ENCODE measurements around the gene DEPDC5.
"Not testable (repeated sequence)": the region's sequence is repeated elsewhere in the genome, so short reads cannot be mapped to it uniquely, and the experiment has no call there.

The DEPDC5 gene

GRCh38 chr22:31749636-31750364 is 4.0 kb upstream of the DEPDC5 start, which contains the start of gene PRR14L:
Gene PRR14L, minus strand, starts transcription at chr22:31750132. Its CDS starts 11,272 bp downstream, at chr22:31738860.
- peak; percentile 93 for DNase-seq (ENCODE audit: low spot score)

- no peak for DNase-seq (ENCODE audit: low spot score)
These were observed 3.2 kb upstream of the DEPDC5 start for GRCh38 chr22:31750365-31751284.

GRCh38 chr22:31752096-31752847 is 1.5 kb upstream of the DEPDC5 start:
- no peak for DNase-seq (ENCODE audit: low spot score)

GRCh38 chr22:31753005-31753633 is 700 bp upstream of the DEPDC5 start:
- peak; percentile 56 for DNase-seq (ENCODE audit: low spot score)

- no peak for DNase-seq (ENCODE audit: low spot score)
These were observed 994 bp downstream of the DEPDC5 start for GRCh38 chr22:31754813-31755212.

GRCh38 chr22:31757265-31757664 is 3.4 kb downstream of the DEPDC5 start:
- no peak for DNase-seq (ENCODE audit: low spot score)

- not testable (repeated sequence) for DNase-seq (ENCODE audit: low spot score)
These were observed 5.0 kb downstream of the DEPDC5 start for GRCh38 chr22:31758860-31759259.

- DNase-seq (ENCODE audit: low spot score), result no peak
These were observed 11.0 kb downstream of the DEPDC5 start for GRCh38 chr22:31764785-31765184.

GRCh38 chr22:31768422-31769059 is 14.7 kb downstream of the DEPDC5 start:
- DNase-seq (ENCODE audit: low spot score), result no peak

- no peak for DNase-seq (ENCODE audit: low spot score)
These were observed 19.6 kb downstream of the DEPDC5 start for GRCh38 chr22:31773416-31773815.

- DNase-seq (ENCODE audit: low spot score), result no peak
These were observed 22.4 kb downstream of the DEPDC5 start for GRCh38 chr22:31776231-31776630.

- no peak for DNase-seq (ENCODE audit: low spot score)
These were observed 36.0 kb downstream of the DEPDC5 start for GRCh38 chr22:31789803-31790202.

- DNase-seq (ENCODE audit: low spot score), result no peak
These were observed 36.4 kb downstream of the DEPDC5 start for GRCh38 chr22:31790240-31790639.

GRCh38 chr22:31799358-31799757 is 45.5 kb downstream of the DEPDC5 start:
- DNase-seq (ENCODE audit: low spot score), result not testable (repeated sequence)

- DNase-seq (ENCODE audit: low spot score), result no peak
These were observed 46.2 kb downstream of the DEPDC5 start for GRCh38 chr22:31800065-31800464.

- not testable (repeated sequence) for DNase-seq (ENCODE audit: low spot score)
These were observed 47.0 kb downstream of the DEPDC5 start for GRCh38 chr22:31800861-31801260.

GRCh38 chr22:31802575-31802974 is 48.8 kb downstream of the DEPDC5 start:
- no peak for DNase-seq (ENCODE audit: low spot score)

GRCh38 chr22:31806751-31807150 is 52.9 kb downstream of the DEPDC5 start:
- no peak for DNase-seq (ENCODE audit: low spot score)

GRCh38 chr22:31812977-31813605 is 59.3 kb downstream of the DEPDC5 start:
- DNase-seq (ENCODE audit: low spot score), result no peak

- DNase-seq (ENCODE audit: low spot score), result not testable (repeated sequence)
These were observed 60.1 kb downstream of the DEPDC5 start for GRCh38 chr22:31813898-31814297.

GRCh38 chr22:31814942-31815341 is 61.1 kb downstream of the DEPDC5 start:
- DNase-seq (ENCODE audit: low spot score), result no peak

Data from iPS-NIHi11 (cell line).